ENCODE data around the gene CCDC9B. TPM values are rescaled to one million over a fixed set of nuclear protein-coding genes. Genes with fewer than 3 reads are reported as not detected.

CCDC9B gene
- total and polyA plus RNA-seq, 7 donors, result 5.1 to 97.2 (median 43.9) TPM

DNA sequence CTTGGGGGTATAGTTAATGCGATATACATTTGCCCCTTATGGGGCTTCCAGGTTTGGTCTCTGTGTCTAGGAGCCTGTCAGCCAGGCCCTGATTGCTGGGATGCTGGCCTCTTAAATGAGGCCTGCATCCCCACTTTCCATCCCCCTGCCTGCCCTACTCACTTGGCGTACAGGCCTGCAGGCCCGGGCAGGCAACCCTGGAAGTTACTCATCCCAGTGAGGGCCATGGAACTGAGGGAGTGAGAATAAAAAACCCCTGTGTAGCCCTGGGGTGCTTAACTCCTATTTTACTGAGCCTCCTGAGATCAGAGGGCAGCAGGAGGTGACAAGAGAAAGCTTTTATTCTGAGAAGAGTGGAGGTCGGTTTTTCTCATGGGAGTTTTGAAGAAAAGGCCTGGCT is 19.3 kb upstream of the CCDC9B start:
- 95 to 97% methylated on average over 4 of the region's 4 CpGs for WGBS, 2 donors
- no peaks in the 10 kb centered on the region for H3K9me3 ChIP-seq
- no peak for DNase-seq
- no peak overlapping the region for H3K27ac ChIP-seq
- H3K27me3 ChIP-seq, result no peaks in the 10 kb centered on the region
- no peak for TF ChIP-seq EP300 (IDR thresholded peaks at IDR 0.05)
- no peak overlapping the region for H3K4me3 ChIP-seq
- no peaks in the 10 kb centered on the region for H3K36me3 ChIP-seq
- peaks cover 0 to 13% (median 12%) of the 10 kb centered on the region in 4 donors for H3K4me1 ChIP-seq
- intact Hi-C loops (cut with DNase I), result no loop called here

DNA sequence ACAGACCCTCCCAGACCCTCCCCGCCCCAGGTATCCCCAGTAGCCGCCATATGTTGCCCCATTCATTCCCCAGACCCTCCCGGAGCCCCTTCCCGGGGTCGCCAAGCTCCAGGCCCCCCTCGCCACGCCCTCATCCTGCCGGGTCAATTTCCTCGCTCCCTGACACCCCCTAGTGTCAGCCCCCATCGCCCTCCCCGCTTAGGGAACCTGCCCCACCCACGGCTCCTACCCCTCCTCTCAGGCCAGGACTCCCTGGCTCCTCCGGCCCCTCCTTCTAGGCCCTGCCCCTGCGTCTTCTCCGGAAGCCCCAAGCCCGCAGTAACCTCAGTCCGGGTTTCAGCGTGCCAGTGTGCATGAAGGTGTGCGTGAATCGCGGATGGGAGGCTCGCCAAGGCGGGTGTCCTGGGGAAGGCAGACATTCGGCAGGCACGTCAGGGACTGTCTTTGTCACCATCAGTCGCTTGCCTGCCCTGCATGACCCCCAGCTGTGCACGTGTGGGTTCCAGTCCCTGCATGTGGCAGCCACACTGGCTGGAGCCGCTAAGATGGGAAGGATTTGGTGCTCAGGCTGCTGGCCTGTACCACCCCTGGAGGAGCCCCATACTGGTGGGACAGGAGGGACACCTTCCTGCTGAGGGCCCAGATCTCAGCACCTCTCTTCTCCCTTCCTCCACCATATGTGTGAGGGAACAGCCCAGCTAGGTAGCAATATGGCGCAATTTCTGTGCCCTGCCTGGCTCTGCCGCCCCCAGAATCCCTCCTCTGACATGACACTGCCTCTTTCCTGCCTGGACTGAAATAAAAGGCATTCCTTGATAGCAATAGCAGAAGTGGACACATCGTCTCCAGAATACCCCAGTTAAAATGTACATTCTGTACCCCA is 18.0 kb upstream of the CCDC9B start:
- Histone ChIP-seq H3K27me3 (no peaks in the 10 kb centered on the region), H3K27ac (no peak overlapping the region), H3K36me3 (no peaks in the 10 kb centered on the region), H3K4me1 (peaks cover 0 to 19% (median 12%) of the 10 kb centered on the region in 4 donors), H3K4me3 (peak overlapping the region in 3 of 4 donors; percentile 38 to 54 (median 49)), H3K9me3 (no peaks in the 10 kb centered on the region)
- WGBS, 2 donors, result 14 to 16% methylated on average over 31 of the region's 31 CpGs
- no peak for DNase-seq
- intact Hi-C loops (cut with DNase I), result no loop called here
- TF ChIP-seq POLR2AphosphoS5 (IDR thresholded peaks at IDR 0.05), result no peak
- no peak for TF ChIP-seq EP300 (IDR thresholded peaks at IDR 0.05)
- no peak for TF ChIP-seq POLR2A (IDR thresholded peaks at IDR 0.05)
- TF ChIP-seq, protein P1, sequence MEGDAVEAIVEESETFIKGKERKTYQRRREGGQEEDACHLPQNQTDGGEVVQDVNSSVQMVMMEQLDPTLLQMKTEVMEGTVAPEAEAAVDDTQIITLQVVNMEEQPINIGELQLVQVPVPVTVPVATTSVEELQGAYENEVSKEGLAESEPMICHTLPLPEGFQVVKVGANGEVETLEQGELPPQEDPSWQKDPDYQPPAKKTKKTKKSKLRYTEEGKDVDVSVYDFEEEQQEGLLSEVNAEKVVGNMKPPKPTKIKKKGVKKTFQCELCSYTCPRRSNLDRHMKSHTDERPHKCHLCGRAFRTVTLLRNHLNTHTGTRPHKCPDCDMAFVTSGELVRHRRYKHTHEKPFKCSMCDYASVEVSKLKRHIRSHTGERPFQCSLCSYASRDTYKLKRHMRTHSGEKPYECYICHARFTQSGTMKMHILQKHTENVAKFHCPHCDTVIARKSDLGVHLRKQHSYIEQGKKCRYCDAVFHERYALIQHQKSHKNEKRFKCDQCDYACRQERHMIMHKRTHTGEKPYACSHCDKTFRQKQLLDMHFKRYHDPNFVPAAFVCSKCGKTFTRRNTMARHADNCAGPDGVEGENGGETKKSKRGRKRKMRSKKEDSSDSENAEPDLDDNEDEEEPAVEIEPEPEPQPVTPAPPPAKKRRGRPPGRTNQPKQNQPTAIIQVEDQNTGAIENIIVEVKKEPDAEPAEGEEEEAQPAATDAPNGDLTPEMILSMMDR (IDR thresholded peaks at IDR 0.05), result no peak

DNA sequence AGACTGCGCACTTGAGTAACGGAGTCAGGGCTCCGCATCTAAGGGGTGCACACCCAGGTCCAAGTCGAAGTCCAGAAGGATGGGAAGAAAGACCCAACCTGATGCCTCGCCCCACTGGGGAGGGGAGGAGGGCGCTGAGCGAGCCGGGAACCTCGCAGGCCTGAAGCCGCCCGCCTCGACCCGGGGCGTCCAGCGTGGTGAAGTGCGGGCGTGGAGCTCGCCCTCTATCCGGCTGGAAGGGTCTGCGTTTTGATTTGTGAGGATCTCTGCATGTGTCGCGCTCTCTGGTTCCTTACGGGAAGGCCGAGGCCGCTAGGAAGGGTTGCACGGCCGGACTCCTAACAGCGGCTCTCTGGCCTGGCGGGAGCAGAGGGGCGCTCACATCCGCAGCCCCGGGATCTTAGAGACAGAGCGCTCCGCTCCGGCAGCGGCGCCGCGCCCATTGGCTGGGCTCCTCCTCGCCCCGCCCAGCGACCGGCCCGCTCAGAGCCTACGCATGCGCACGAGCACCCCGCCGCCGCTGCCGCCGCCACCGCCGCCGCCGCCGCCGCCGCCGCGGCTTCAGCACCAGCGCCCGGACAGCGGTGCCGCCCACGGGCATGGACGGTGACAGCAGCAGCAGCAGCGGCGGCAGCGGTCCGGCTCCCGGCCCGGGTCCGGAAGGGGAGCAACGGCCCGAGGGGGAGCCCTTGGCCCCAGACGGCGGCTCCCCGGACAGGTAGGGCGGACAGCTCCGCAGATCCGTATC is 17.2 kb upstream of the CCDC9B start, which contains the start of gene DISP2:
Gene DISP2, plus strand, starts transcription at position 497 of the 748 bp plus-strand sequence. Its CDS starts 103 bp downstream, at position 600.
- no peaks in the 10 kb centered on the region for H3K9me3 ChIP-seq
- H3K4me3 ChIP-seq, result peak within 1 kb of the TSS; percentile 32 to 54 (median 44)
- H3K27me3 ChIP-seq, result no peaks in the 10 kb centered on the region
- peak; percentile 92 for DNase-seq
- peak within 1 kb of the TSS in 3 of 4 donors; percentile 29 to 52 (median 38) for H3K27ac ChIP-seq
- H3K4me1 ChIP-seq, result peaks cover 0 to 19% (median 12%) of the 10 kb centered on the region in 4 donors
- TF ChIP-seq POLR2A (IDR thresholded peaks at IDR 0.05) (peak in 1 of 2 donors; percentile 5), POLR2AphosphoS5 (IDR thresholded peaks at IDR 0.05) (no peak)
- intact Hi-C loops (cut with DNase I), result no loop called here
- 1 to 3% methylated on average over 82 of the region's 82 CpGs for WGBS, 2 donors
- H3K36me3 ChIP-seq, result no peaks in the 10 kb centered on the region

DNA sequence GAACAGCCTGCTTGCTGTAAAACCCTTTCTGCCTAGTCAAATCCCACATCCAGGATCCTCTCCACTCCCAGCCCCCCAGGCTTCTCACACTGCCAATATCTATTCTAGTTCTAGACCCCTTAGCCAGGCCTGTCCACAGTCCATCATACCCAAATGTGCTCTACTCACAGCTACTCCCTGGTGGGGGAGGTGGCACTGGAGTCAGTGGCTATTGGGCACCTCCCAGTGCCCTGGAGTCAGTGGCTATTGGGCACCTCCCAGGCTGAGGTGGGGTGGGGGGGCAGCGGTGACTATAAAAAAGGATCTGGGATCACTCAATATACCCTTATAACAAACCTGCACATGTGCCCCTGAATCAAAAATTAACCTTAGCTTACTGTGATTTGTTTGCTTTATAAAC is 16.5 kb upstream of the CCDC9B start:
- peaks cover 0 to 19% (median 12%) of the 10 kb centered on the region in 4 donors for H3K4me1 ChIP-seq
- 14 to 67% methylated on average over 1 of the region's 1 CpG for WGBS, 2 donors
- H3K27ac ChIP-seq, result no peak overlapping the region
- intact Hi-C loops (cut with DNase I), result no loop called here
- TF ChIP-seq EP300 (IDR thresholded peaks at IDR 0.05) (no peak), POLR2A (IDR thresholded peaks at IDR 0.05) (no peak), POLR2AphosphoS5 (IDR thresholded peaks at IDR 0.05) (no peak)
- TF ChIP-seq, protein P1 (IDR thresholded peaks at IDR 0.05), result no peak
- DNase-seq, result no peak
- H3K36me3 ChIP-seq, result no peaks in the 10 kb centered on the region
- no peaks in the 10 kb centered on the region for H3K27me3 ChIP-seq
- H3K4me3 ChIP-seq, result peak overlapping the region in 2 of 4 donors; percentile 38 to 54
- no peaks in the 10 kb centered on the region for H3K9me3 ChIP-seq

DNA sequence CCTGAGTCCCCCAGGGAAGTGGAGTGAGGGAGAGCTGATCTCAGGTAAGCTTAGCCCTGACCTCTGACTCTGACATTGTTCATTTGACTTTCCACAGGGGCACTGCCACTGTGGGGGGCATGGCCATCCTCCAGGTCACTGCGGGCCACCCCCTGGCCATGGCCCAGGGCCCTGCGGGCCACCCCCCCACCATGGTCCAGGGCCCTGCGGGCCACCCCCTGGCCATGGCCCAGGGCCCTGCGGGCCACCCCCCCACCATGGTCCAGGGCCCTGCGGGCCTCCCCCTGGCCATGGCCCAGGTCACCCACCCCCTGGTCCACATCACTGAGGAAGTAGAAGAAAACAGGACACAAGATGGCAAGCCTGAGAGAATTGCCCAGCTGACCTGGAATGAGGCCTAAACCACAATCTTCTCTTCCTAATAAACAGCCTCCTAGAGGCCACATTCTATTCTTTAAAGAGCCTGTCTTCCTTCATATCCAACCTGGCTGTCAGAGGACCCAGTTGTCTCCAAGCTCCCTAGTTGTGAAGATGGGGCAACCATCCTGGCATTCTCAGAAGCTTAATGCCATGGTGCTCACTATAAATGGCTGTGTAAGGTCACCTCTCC is 15.3 kb upstream of the CCDC9B start:
- no peaks in the 10 kb centered on the region for H3K36me3 ChIP-seq
- intact Hi-C loops (cut with DNase I), result no loop called here
- H3K4me3 ChIP-seq, result no peak overlapping the region
- no peak for DNase-seq
- peaks cover 0 to 19% (median 12%) of the 10 kb centered on the region in 4 donors for H3K4me1 ChIP-seq
- no peaks in the 10 kb centered on the region for H3K9me3 ChIP-seq
- H3K27me3 ChIP-seq, result no peaks in the 10 kb centered on the region
- no peak overlapping the region for H3K27ac ChIP-seq
- 56 to 85% methylated on average over 5 of the region's 5 CpGs for WGBS, 2 donors
- TF ChIP-seq POLR2A (IDR thresholded peaks at IDR 0.05) (no peak), POLR2AphosphoS5 (IDR thresholded peaks at IDR 0.05) (no peak), EP300 (IDR thresholded peaks at IDR 0.05) (no peak)
- TF ChIP-seq, protein P1 (IDR thresholded peaks at IDR 0.05), result no peak
